ENCODE measurements around the gene DAAM2.

DAAM2 gene

DNA sequence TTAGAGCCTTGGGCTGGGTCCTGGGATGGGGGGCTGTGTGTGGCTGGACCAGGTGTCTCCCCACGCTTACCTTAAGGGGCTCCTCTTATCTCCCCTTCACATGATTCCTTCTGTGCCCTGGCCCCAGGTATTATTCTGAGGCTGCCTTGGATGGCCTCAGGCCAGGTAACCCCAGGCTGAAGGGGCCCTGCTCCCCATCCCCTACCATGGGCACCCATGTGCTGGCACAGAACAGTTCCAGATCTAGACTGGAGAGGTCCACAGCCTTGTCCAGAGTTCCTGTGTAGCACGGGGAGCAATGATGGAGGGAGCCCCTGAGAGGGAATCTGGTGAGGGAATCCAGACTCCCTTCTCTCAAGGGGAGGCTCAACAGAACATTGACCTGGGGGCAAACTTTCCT lies 110.0 kb downstream of the DAAM2 start:
- Histone ChIP-seq H3K9ac (ENCODE audit: low read depth in 1 of 2, low read length in 2 of 2) (no peak overlapping the region), H3K36me3 (ENCODE audit: control insufficient read depth in 2 of 2, insufficient read depth in 2 of 2, low read length in 2 of 2) (peaks cover 5 to 6% of the 10 kb centered on the region in 2 donors), H3K27ac (ENCODE audit: low read depth in 2 of 2, low read length in 2 of 2) (no peak overlapping the region), H3K4me1 (ENCODE audit: control insufficient read depth in 2 of 2, insufficient read depth in 2 of 2, low read length in 2 of 2) (peaks cover 0 to 4% of the 10 kb centered on the region in 2 donors), H3K4me3 (ENCODE audit: low read length in 2 of 2) (no peak overlapping the region), H3K27me3 (ENCODE audit: control insufficient read depth in 2 of 2, insufficient read depth in 2 of 2, low read length in 2 of 2) (no peaks in the 10 kb centered on the region), H3K9me3 (ENCODE audit: control insufficient read depth in 2 of 2, low read length in 2 of 2) (no peaks in the 10 kb centered on the region)

DNA sequence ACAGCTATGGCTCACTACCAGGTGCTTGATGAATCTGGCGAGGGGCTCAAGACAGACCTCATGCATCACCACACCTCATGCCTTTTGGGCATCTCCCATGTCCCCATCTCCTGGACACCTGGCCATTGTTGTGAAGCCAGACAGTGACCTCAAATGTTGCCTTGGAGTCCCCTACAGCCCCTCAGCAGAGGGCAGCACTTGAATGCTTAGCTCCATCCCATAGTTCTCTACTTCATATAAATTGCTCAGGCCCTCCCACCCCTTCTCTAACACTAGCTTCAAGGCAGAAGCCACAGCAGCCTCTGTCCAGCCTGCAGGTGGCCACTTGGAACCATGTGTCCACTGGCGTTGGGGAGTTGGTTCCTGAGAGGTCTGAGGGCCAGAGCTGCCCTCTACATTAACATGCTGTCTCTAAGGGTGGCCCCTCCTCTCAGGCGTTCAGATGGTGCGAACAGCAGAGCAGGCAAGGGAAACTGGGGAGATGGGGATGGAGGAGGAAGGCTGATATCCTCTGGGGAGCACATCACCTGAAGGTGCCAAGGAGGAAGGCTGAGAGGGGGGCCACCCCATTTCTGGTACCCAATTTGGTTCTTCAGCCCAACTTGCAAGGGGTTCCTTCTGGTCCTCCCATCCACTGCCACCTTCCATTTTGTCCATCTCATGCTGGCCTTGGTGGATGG lies 110.8 kb downstream of the DAAM2 start:
- no peaks in the 10 kb centered on the region for H3K9me3 ChIP-seq (ENCODE audit: control insufficient read depth in 2 of 2, low read length in 2 of 2)
- no peak overlapping the region for H3K4me3 ChIP-seq (ENCODE audit: low read length in 2 of 2)
- H3K9ac ChIP-seq (ENCODE audit: low read depth in 1 of 2, low read length in 2 of 2): no peak overlapping the region
- H3K27me3 ChIP-seq (ENCODE audit: control insufficient read depth in 2 of 2, insufficient read depth in 2 of 2, low read length in 2 of 2): no peaks in the 10 kb centered on the region
- peaks cover 5 to 6% of the 10 kb centered on the region in 2 donors for H3K36me3 ChIP-seq (ENCODE audit: control insufficient read depth in 2 of 2, insufficient read depth in 2 of 2, low read length in 2 of 2)
- peaks cover 0 to 3% of the 10 kb centered on the region in 2 donors for H3K4me1 ChIP-seq (ENCODE audit: control insufficient read depth in 2 of 2, insufficient read depth in 2 of 2, low read length in 2 of 2)
- H3K27ac ChIP-seq (ENCODE audit: low read depth in 2 of 2, low read length in 2 of 2): no peak overlapping the region

DNA sequence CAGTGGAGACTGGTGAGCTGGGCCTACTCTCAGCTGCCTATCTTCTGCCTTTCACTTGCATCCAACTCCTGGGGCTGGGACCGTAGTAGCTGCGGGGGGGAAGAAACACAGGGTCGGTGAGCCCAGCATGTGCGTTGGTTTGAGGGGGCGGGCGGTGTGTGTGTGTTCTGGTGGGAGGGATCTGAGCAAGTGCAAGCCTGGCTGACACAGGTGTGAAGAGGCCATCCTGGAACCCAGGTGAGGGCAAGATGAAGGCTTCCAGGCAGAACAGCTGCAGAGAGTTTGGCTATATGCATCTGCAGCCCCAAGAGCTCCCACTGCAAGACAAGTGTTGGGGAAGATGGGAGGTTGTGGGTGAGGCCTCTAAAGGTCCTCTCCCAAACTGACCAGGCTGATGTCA lies 111.5 kb downstream of the DAAM2 start:
- Histone ChIP-seq H3K27me3 (ENCODE audit: control insufficient read depth in 2 of 2, insufficient read depth in 2 of 2, low read length in 2 of 2) (no peaks in the 10 kb centered on the region), H3K36me3 (ENCODE audit: control insufficient read depth in 2 of 2, insufficient read depth in 2 of 2, low read length in 2 of 2) (peaks cover 5 to 6% of the 10 kb centered on the region in 2 donors), H3K4me1 (ENCODE audit: control insufficient read depth in 2 of 2, insufficient read depth in 2 of 2, low read length in 2 of 2) (no peaks in the 10 kb centered on the region), H3K4me3 (ENCODE audit: low read length in 2 of 2) (no peak overlapping the region), H3K9me3 (ENCODE audit: control insufficient read depth in 2 of 2, low read length in 2 of 2) (no peaks in the 10 kb centered on the region), H3K9ac (ENCODE audit: low read depth in 1 of 2, low read length in 2 of 2) (no peak overlapping the region), H3K27ac (ENCODE audit: low read depth in 2 of 2, low read length in 2 of 2) (no peak overlapping the region)

DNA sequence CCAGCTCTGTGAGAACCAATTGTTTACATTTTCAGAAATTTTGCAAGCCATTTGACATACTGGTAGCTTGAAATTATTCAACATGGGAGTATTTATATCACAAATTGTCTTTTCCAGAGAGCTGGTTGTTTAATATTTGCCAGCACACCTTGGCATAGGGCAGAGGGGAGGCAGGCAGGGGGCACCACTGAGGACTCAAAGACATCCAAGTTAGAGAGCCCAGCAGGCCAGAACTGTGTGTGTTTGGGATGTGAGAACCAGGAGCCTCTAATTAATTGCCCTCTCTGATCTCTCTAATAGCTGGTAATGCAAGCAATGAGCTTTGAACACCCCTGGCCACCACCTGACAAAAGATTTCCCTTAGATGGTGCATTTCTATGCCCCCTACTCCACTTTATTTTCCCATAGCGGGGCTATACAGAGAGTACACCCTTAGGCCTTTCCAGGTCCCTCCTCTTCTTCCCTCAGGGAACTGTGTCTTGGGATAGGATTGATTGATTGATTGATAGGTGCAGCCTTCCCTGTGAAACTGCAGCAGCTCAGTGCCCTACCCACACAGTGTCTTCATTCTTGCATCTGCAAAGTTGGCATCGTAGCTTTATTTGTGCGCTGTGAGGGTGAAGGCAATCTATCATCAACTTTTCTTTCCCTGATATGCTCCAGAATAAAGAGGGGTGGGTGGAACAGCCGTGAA lies 112.9 kb downstream of the DAAM2 start:
- Histone ChIP-seq H3K9ac (ENCODE audit: low read depth in 1 of 2, low read length in 2 of 2) (no peak overlapping the region), H3K9me3 (ENCODE audit: control insufficient read depth in 2 of 2, low read length in 2 of 2) (no peaks in the 10 kb centered on the region), H3K36me3 (ENCODE audit: control insufficient read depth in 2 of 2, insufficient read depth in 2 of 2, low read length in 2 of 2) (peaks cover 5 to 8% of the 10 kb centered on the region in 2 donors), H3K27ac (ENCODE audit: low read depth in 2 of 2, low read length in 2 of 2) (no peak overlapping the region), H3K4me3 (ENCODE audit: low read length in 2 of 2) (no peak overlapping the region), H3K4me1 (ENCODE audit: control insufficient read depth in 2 of 2, insufficient read depth in 2 of 2, low read length in 2 of 2) (no peaks in the 10 kb centered on the region), H3K27me3 (ENCODE audit: control insufficient read depth in 2 of 2, insufficient read depth in 2 of 2, low read length in 2 of 2) (no peaks in the 10 kb centered on the region)

DNA sequence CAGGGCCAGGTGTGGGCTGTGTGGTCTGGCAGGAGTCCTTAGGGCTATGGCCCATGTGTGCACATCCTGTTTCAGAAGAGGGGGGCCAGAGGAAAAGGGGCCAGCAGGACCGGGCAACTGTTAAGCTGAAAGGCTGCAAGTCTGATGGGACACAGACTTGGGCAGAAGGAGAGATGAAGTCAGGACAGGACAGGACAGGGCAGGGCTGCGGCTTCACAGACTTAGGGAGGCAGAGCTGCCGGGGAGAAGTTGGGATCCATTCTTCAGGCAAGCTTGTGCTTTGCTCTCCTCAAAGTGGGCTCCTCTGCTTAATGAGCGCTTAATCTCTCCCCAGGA lies 113.4 kb downstream of the DAAM2 start:
- Histone ChIP-seq H3K4me1 (ENCODE audit: control insufficient read depth in 2 of 2, insufficient read depth in 2 of 2, low read length in 2 of 2) (no peaks in the 10 kb centered on the region), H3K27ac (ENCODE audit: low read depth in 2 of 2, low read length in 2 of 2) (no peak overlapping the region), H3K36me3 (ENCODE audit: control insufficient read depth in 2 of 2, insufficient read depth in 2 of 2, low read length in 2 of 2) (peaks cover 5 to 11% of the 10 kb centered on the region in 2 donors), H3K9ac (ENCODE audit: low read depth in 1 of 2, low read length in 2 of 2) (no peak overlapping the region), H3K27me3 (ENCODE audit: control insufficient read depth in 2 of 2, insufficient read depth in 2 of 2, low read length in 2 of 2) (no peaks in the 10 kb centered on the region), H3K9me3 (ENCODE audit: control insufficient read depth in 2 of 2, low read length in 2 of 2) (no peaks in the 10 kb centered on the region), H3K4me3 (ENCODE audit: low read length in 2 of 2) (no peak overlapping the region)

DNA sequence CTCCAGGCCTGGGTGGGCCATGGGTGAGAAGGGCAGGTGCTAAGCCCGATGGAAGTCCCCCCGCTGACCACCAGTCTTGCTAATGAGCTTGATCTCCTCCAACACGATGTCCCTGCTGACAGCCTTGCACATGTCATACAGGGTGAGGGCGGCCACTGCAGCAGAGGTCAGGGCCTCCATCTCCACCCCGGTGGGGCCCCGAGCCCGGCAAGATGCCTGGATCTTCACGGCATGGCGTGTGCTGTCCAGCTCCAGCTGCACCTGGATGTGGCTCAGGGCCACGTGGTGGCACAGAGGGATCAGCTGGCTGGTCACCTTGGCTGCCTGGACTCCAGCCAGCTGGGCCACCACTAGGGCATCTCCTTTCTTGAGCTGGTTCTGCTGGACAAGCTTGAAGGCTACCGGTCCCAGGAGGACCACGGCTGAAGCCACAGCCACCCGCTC lies 114.2 kb downstream of the DAAM2 start:
- no peak overlapping the region for H3K9ac ChIP-seq (ENCODE audit: low read depth in 1 of 2, low read length in 2 of 2)
- peaks cover 5 to 11% of the 10 kb centered on the region in 2 donors for H3K36me3 ChIP-seq (ENCODE audit: control insufficient read depth in 2 of 2, insufficient read depth in 2 of 2, low read length in 2 of 2)
- no peak overlapping the region for H3K27ac ChIP-seq (ENCODE audit: low read depth in 2 of 2, low read length in 2 of 2)
- H3K9me3 ChIP-seq (ENCODE audit: control insufficient read depth in 2 of 2, low read length in 2 of 2): no peaks in the 10 kb centered on the region
- H3K27me3 ChIP-seq (ENCODE audit: control insufficient read depth in 2 of 2, insufficient read depth in 2 of 2, low read length in 2 of 2): no peaks in the 10 kb centered on the region
- H3K4me1 ChIP-seq (ENCODE audit: control insufficient read depth in 2 of 2, insufficient read depth in 2 of 2, low read length in 2 of 2): no peaks in the 10 kb centered on the region
- H3K4me3 ChIP-seq (ENCODE audit: low read length in 2 of 2): no peak overlapping the region

DNA sequence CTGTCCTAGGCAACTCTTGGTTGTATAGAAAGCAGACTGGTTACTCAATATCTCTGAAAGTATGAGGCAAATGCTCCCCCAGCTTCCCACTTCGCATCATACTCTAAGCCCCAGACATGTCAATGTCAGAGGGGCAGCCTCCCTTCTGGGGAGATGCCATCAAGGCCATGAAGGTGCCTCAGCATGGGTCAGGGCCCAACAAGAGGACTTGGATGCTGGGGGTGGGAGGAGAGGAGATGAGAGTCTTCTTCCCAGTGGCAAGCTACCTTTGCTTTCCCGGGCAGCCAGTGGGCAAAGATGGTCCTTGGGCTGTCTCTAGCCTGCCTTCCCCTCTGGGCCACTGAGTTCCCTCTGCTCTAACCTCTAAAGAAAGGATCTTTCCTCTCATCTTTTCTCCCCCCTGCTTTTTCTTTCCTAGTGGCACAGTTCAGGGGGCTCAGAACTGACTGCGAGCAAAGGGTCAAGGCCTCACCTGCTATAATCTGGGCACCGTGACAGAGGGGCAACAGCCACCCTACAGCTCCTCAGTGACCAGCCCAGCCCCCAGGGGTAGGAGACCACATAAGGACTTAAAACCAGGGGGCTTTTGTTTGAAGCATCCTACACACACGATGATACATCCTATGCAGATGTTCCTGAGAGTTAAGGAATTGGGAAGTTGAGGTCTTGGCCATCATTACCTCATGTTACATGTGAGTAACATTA lies 115.8 kb downstream of the DAAM2 start:
- Histone ChIP-seq H3K27ac (ENCODE audit: low read depth in 2 of 2, low read length in 2 of 2) (no peak overlapping the region), H3K36me3 (ENCODE audit: control insufficient read depth in 2 of 2, insufficient read depth in 2 of 2, low read length in 2 of 2) (peaks cover 10 to 15% of the 10 kb centered on the region in 2 donors), H3K27me3 (ENCODE audit: control insufficient read depth in 2 of 2, insufficient read depth in 2 of 2, low read length in 2 of 2) (no peaks in the 10 kb centered on the region)

DNA sequence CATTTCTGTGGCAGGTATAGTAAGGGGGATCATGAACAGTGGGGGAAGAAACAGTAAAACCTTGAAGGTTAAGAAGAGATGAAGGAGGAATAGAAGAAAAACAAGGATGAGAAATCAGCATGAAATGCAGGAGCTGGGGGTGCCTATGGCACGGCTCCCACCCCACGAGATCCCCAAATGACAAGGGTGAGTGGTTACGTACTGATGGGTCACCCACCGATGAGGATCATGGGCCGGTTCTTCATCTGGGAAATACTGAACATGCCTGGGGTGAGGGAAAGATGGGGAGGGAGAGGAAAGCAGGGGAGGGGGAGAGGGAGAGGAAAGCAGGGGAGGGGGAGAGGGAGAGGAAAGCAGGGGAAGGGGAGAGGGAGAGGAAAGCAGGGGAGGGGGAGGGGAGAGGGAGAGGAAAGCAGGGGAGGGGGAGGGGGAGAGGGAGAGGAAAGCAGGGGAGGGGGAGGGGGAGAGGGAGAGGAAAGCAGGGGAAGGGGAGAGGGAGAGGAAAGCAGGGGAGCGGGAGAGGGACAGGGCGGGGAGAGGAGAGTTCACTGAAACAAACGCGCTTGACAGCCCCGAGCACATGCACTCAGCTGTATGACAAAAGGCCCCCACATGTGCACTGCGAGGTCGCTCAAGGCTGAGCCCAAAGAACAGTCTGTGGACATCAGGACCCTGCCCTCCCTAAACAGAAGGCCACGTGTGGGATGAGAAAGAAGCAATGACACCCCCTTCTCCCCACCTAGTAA lies 116.8 kb downstream of the DAAM2 start:
- Histone ChIP-seq H3K9me3 (ENCODE audit: control insufficient read depth in 2 of 2, low read length in 2 of 2) (no peaks in the 10 kb centered on the region), H3K4me3 (ENCODE audit: low read length in 2 of 2) (no peak overlapping the region), H3K9ac (ENCODE audit: low read depth in 1 of 2, low read length in 2 of 2) (no peak overlapping the region), H3K36me3 (ENCODE audit: control insufficient read depth in 2 of 2, insufficient read depth in 2 of 2, low read length in 2 of 2) (peaks cover 10 to 18% of the 10 kb centered on the region in 2 donors), H3K27me3 (ENCODE audit: control insufficient read depth in 2 of 2, insufficient read depth in 2 of 2, low read length in 2 of 2) (no peaks in the 10 kb centered on the region), H3K4me1 (ENCODE audit: control insufficient read depth in 2 of 2, insufficient read depth in 2 of 2, low read length in 2 of 2) (no peaks in the 10 kb centered on the region), H3K27ac (ENCODE audit: low read depth in 2 of 2, low read length in 2 of 2) (no peak overlapping the region)

More for the DNA sequence above, 115.8 kb downstream of the DAAM2 start:
- H3K4me3 ChIP-seq (ENCODE audit: low read length in 2 of 2): no peak overlapping the region
- H3K9me3 ChIP-seq (ENCODE audit: control insufficient read depth in 2 of 2, low read length in 2 of 2): no peaks in the 10 kb centered on the region
- no peak overlapping the region for H3K9ac ChIP-seq (ENCODE audit: low read depth in 1 of 2, low read length in 2 of 2)
- H3K4me1 ChIP-seq (ENCODE audit: control insufficient read depth in 2 of 2, insufficient read depth in 2 of 2, low read length in 2 of 2): no peaks in the 10 kb centered on the region

DNA sequence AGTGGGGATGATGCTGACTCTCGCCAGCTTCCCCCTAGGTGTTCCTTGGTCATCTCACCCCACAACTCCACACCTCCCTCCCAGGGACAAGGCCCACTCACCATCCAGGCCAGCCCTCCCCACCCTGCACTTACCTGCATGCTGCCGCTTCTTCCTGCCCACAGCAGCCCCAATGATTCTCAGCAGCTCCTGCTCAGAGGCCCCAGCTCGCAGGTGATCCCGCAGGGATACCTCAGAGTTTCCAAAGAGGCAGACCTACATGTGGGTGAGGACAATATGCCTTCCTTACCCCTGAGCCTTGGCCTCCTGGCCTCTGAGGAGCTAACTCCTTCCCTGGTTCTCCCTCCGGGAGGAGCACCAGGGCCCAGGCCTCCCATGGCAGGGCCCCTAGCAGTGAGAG lies 117.5 kb downstream of the DAAM2 start:
- Histone ChIP-seq H3K9me3 (ENCODE audit: control insufficient read depth in 2 of 2, low read length in 2 of 2) (no peaks in the 10 kb centered on the region), H3K36me3 (ENCODE audit: control insufficient read depth in 2 of 2, insufficient read depth in 2 of 2, low read length in 2 of 2) (peaks cover 10 to 18% of the 10 kb centered on the region in 2 donors), H3K27me3 (ENCODE audit: control insufficient read depth in 2 of 2, insufficient read depth in 2 of 2, low read length in 2 of 2) (no peaks in the 10 kb centered on the region), H3K4me3 (ENCODE audit: low read length in 2 of 2) (no peak overlapping the region), H3K27ac (ENCODE audit: low read depth in 2 of 2, low read length in 2 of 2) (no peak overlapping the region), H3K4me1 (ENCODE audit: control insufficient read depth in 2 of 2, insufficient read depth in 2 of 2, low read length in 2 of 2) (no peaks in the 10 kb centered on the region), H3K9ac (ENCODE audit: low read depth in 1 of 2, low read length in 2 of 2) (no peak overlapping the region)

DNA sequence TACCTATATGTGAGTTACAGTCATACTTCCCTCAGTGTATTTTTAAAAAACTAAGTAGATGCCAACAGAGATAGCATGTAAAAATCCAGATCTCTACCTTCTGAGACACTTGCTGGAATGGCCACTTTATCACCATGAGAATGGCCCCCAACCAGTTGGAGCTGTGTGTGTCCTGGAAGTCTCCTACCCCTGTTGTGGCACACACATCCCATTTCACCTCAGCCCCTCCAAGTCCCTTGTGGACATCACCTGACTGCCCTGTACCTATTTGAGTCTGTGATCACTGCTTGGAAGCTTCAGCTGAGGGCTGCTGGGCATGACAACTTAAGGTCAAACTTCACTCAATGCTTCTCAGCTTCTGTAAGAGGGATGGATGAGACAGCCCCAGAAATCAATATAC lies 118.0 kb downstream of the DAAM2 start:
- Histone ChIP-seq H3K27me3 (ENCODE audit: control insufficient read depth in 2 of 2, insufficient read depth in 2 of 2, low read length in 2 of 2) (no peaks in the 10 kb centered on the region), H3K36me3 (ENCODE audit: control insufficient read depth in 2 of 2, insufficient read depth in 2 of 2, low read length in 2 of 2) (peaks cover 11 to 23% of the 10 kb centered on the region in 2 donors), H3K9ac (ENCODE audit: low read depth in 1 of 2, low read length in 2 of 2) (no peak overlapping the region), H3K9me3 (ENCODE audit: control insufficient read depth in 2 of 2, low read length in 2 of 2) (no peaks in the 10 kb centered on the region), H3K4me3 (ENCODE audit: low read length in 2 of 2) (no peak overlapping the region), H3K4me1 (ENCODE audit: control insufficient read depth in 2 of 2, insufficient read depth in 2 of 2, low read length in 2 of 2) (no peaks in the 10 kb centered on the region), H3K27ac (ENCODE audit: low read depth in 2 of 2, low read length in 2 of 2) (no peak overlapping the region)
